H9 (cell line): ENCODE data around the gene CERS1. TPM values are rescaled to one million over a fixed set of nuclear protein-coding genes. Genes with fewer than 3 reads are reported as not detected.

Source experiments
- DNase-seq: peaks from one replicate; pipeline ENCODE4 v3.0.0-alpha.2; 2017
- H2AFZ ChIP-seq: one replicate; pipeline ENCODE4 v1.6.1; 2013; ENCODE audit warnings: mild to moderate bottlenecking, low read length, control low read depth, moderate library complexity
- H2AK5ac ChIP-seq: 2 replicates; pipeline ENCODE4 v1.6.1; 2013; ENCODE audit warnings: low read length, control low read depth, mixed read lengths; ENCODE audit not compliant: insufficient read length
- H2BK120ac ChIP-seq: one replicate; pipeline ENCODE4 v1.6.1; 2013; ENCODE audit warnings: low read depth, mild to moderate bottlenecking, low read length, control low read depth, inconsistent platforms; ENCODE audit not compliant: poor library complexity, severe bottlenecking
- H2BK12ac ChIP-seq: 2 replicates; pipeline ENCODE4 v1.6.1; 2013; ENCODE audit warnings: low read length, control low read depth, mixed read lengths, low read depth; ENCODE audit not compliant: insufficient read length
- H2BK15ac ChIP-seq: 2 replicates; pipeline ENCODE4 v1.6.1; 2013; ENCODE audit warnings: low read depth, low read length, control low read depth
- H2BK20ac ChIP-seq: one replicate; pipeline ENCODE4 v1.6.1; 2013; ENCODE audit warnings: low read depth, mild to moderate bottlenecking, low read length, control low read depth, inconsistent platforms; ENCODE audit not compliant: poor library complexity, severe bottlenecking
- H2BK5ac ChIP-seq: 2 replicates; pipeline ENCODE4 v1.6.1; 2013; ENCODE audit warnings: low read length, control low read depth, mixed read lengths; ENCODE audit not compliant: insufficient read length
- H3K14ac ChIP-seq: 2 replicates; pipeline ENCODE4 v1.6.1; 2013; ENCODE audit warnings: low read length, control low read depth; ENCODE audit not compliant: insufficient read depth
- H3K18ac ChIP-seq: 2 replicates; pipeline ENCODE4 v1.6.1; 2013; ENCODE audit warnings: low read depth, mild to moderate bottlenecking, mixed read lengths, low read length, control low read depth; ENCODE audit not compliant: insufficient read length
- H3K23ac ChIP-seq: 2 replicates; pipeline ENCODE4 v1.6.1; 2013; ENCODE audit warnings: low read length, control low read depth, mixed read lengths, low read depth; ENCODE audit not compliant: insufficient read length
- H3K23me2 ChIP-seq: 2 replicates; pipeline ENCODE4 v1.6.1; 2013; ENCODE audit warnings: low read depth, mild to moderate bottlenecking, mixed read lengths, low read length, control low read depth; ENCODE audit not compliant: insufficient read length, poor library complexity, severe bottlenecking
- H3K27ac ChIP-seq: 2 replicates; pipeline ENCODE4 v1.5.1; 2013; ENCODE audit warnings: low read length, control low read depth, mixed read lengths, low read depth; ENCODE audit not compliant: insufficient read length
- H3K27me3 ChIP-seq: 2 replicates; pipeline ENCODE4 v1.6.1; 2013; ENCODE audit warnings: low read length, control low read depth, inconsistent platforms; ENCODE audit not compliant: insufficient read depth
- H3K4ac ChIP-seq: 2 replicates; pipeline ENCODE4 v1.6.1; 2013; ENCODE audit warnings: low read depth, mild to moderate bottlenecking, control low read depth, inconsistent platforms, low read length, moderate library complexity
- H3K4me1 ChIP-seq: 2 replicates; pipeline ENCODE4 v1.6.1; 2013; ENCODE audit warnings: low read length, control low read depth, inconsistent platforms; ENCODE audit not compliant: insufficient read depth
- H3K4me2 ChIP-seq: 2 replicates; pipeline ENCODE4 v1.6.1; 2013; ENCODE audit warnings: low read length, control low read depth, mixed read lengths; ENCODE audit not compliant: insufficient read length, insufficient read depth
- H3K56ac ChIP-seq: 2 replicates; pipeline ENCODE4 v1.6.1; 2013; ENCODE audit warnings: low read depth, mild to moderate bottlenecking, mixed read lengths, low read length, control low read depth; ENCODE audit not compliant: insufficient read length
- H3K79me1 ChIP-seq: 2 replicates; pipeline ENCODE4 v1.6.1; 2013; ENCODE audit warnings: low read depth, mild to moderate bottlenecking, moderate library complexity, low read length, control low read depth, inconsistent platforms; ENCODE audit not compliant: insufficient read depth, poor library complexity, severe bottlenecking
- H3K79me2 ChIP-seq: 2 replicates; pipeline ENCODE4 v1.6.1; 2013; ENCODE audit warnings: low read length, control low read depth, inconsistent platforms; ENCODE audit not compliant: insufficient read depth
- H3K9ac ChIP-seq: 2 replicates; pipeline ENCODE4 v1.6.1; 2013; ENCODE audit warnings: low read length, control low read depth, mixed read lengths; ENCODE audit not compliant: insufficient read length; ENCODE audit errors: extremely low read depth
- H3K9me3 ChIP-seq: one replicate; pipeline ENCODE4 v1.6.1; 2013; ENCODE audit warnings: low read depth, low read length, inconsistent platforms; ENCODE audit not compliant: control insufficient read depth
- H3T11ph ChIP-seq: one replicate; pipeline ENCODE4 v1.6.1; 2013; ENCODE audit warnings: mild to moderate bottlenecking, low read length, control low read depth, inconsistent platforms
- H4K20me1 ChIP-seq: one replicate; pipeline ENCODE4 v1.6.1; 2013; ENCODE audit not compliant: control insufficient read depth, insufficient read length, insufficient read depth
- H4K5ac ChIP-seq: 2 replicates; pipeline ENCODE4 v1.6.1; 2013; ENCODE audit warnings: low read depth, mild to moderate bottlenecking, mixed read lengths, low read length, control low read depth; ENCODE audit not compliant: insufficient read length
- H4K8ac ChIP-seq: replicated peaks from 2 replicates; pipeline ENCODE4 v1.6.1; 2013; ENCODE audit warnings: low read length, control low read depth, mixed read lengths, low read depth; ENCODE audit not compliant: insufficient read length
- H4K91ac ChIP-seq: 2 replicates; pipeline ENCODE4 v1.6.1; 2013; ENCODE audit warnings: low read depth, mild to moderate bottlenecking, moderate library complexity, mixed read lengths, low read length, control low read depth; ENCODE audit not compliant: insufficient read length
- H3K27ac Mint-ChIP-seq, 3 experiments: 2 replicates in 2 of 3; 3 replicates in 1 of 3; pipeline ENCODE4 v1.8.0; 2020 to 2021; ENCODE audit warnings: mixed read lengths in 3 of 3, mild to moderate bottlenecking in 1 of 3, moderate library complexity in 1 of 3
- H3K27me3 Mint-ChIP-seq: 2 replicates; pipeline ENCODE4 v1.8.0; 2021; ENCODE audit warnings: low read depth, mild to moderate bottlenecking, moderate library complexity, mixed read lengths
- H3K36me3 Mint-ChIP-seq, 3 experiments: 2 replicates in 2 of 3; 3 replicates in 1 of 3; pipeline ENCODE4 v1.8.0; 2020 to 2021; ENCODE audit warnings: low read depth in 3 of 3, mixed read lengths in 3 of 3; ENCODE audit not compliant: insufficient read depth in 1 of 3
- H3K4me1 Mint-ChIP-seq, 2 experiments: 2 replicates each; pipeline ENCODE4 v1.8.0; 2020; ENCODE audit warnings: mixed read lengths in 2 of 2
- H3K4me3 Mint-ChIP-seq, 2 experiments: 2 replicates in 1 of 2; 3 replicates in 1 of 2; pipeline ENCODE4 v1.8.0; 2020 to 2021; ENCODE audit warnings: mild to moderate bottlenecking in 2 of 2, mixed read lengths in 2 of 2, moderate library complexity in 1 of 2
- H3K9me3 Mint-ChIP-seq, 2 experiments: 2 replicates in 1 of 2; 3 replicates in 1 of 2; pipeline ENCODE4 v1.8.0; 2020; ENCODE audit warnings: mild to moderate bottlenecking in 2 of 2, mixed read lengths in 2 of 2, moderate library complexity in 1 of 2
- CTCF ChIP-seq: fragments of 200-600 bp; sonication (generic); conservative IDR thresholded peaks from 3 replicates; pipeline ENCODE4 v1.8.0; 2021; ENCODE audit warnings: antibody characterized with exemption, mild to moderate bottlenecking
- WGBS: extraction: QIAGEN DNeasy Blood & Tissue Kit; methylation state at CpG from one replicate; pipeline ENCODE4 v1.1.7; 2013; ENCODE audit warnings: missing lambda C conversion rate, low lambda C conversion rate, mixed read lengths; ENCODE audit not compliant: insufficient read length; ENCODE audit errors: extremely low coverage; 5-methylcytosine and 5-hydroxymethylcytosine counted together
- total RNA-seq: library from RNA; stranded (reverse); gene quantifications from 2 replicates; pipeline ENCODE4 v1.2.1, GENCODE V29; 2021

CERS1 gene
- total RNA-seq, 1 experiment from 2014 or later, result 19.3 TPM

GRCh38 chr19:18845961-18846360, 50.0 kb downstream of the CERS1 start:
- no peak overlapping the region; a peak in 1 of 7 replicates for H3K27ac Mint-ChIP-seq
- no peak overlapping the region for H4K91ac ChIP-seq
- H3K4me1 Mint-ChIP-seq, result peaks cover 14 to 22% of the 10 kb centered on the region in 2 experiments
- no peak overlapping the region for H3K27ac ChIP-seq
- no peak overlapping the region for H3K4me3 Mint-ChIP-seq
- H3K56ac ChIP-seq, result no peak overlapping the region
- no peak overlapping the region for H2BK20ac ChIP-seq
- TF ChIP-seq CTCF, result no peak
- H3K23me2 ChIP-seq, result no peaks in the 10 kb centered on the region
- H3K14ac ChIP-seq, result no peak overlapping the region
- no peaks in the 10 kb centered on the region for H3K27me3 Mint-ChIP-seq
- no peak overlapping the region for H3K23ac ChIP-seq
- H2BK120ac ChIP-seq, result no peak overlapping the region
- no CpG with 5 or more reads among the region's 12 CpGs for WGBS
- H3K4me1 ChIP-seq, result no peaks in the 10 kb centered on the region
- H2BK15ac ChIP-seq, result no peak overlapping the region
- no peak overlapping the region for H2AFZ ChIP-seq
- no peak for DNase-seq
- H3K79me1 ChIP-seq, result peaks cover 5% of the 10 kb centered on the region
- H3K9ac ChIP-seq, result no peak overlapping the region
- no peaks in the 10 kb centered on the region for H3K27me3 ChIP-seq
- peaks cover 25 to 39% (median 37%) of the 10 kb centered on the region in 3 experiments; a peak in 6 of 7 replicates for H3K36me3 Mint-ChIP-seq
- H3K18ac ChIP-seq, result no peak overlapping the region
- no peak overlapping the region for H2BK12ac ChIP-seq
- H3K4me2 ChIP-seq, result no peak overlapping the region
- no peaks in the 10 kb centered on the region for H3K9me3 ChIP-seq
- no peak overlapping the region for H3K4ac ChIP-seq
- H3T11ph ChIP-seq, result no peak overlapping the region
- no peak overlapping the region for H2AK5ac ChIP-seq
- H4K8ac ChIP-seq, result no peak overlapping the region
- H2BK5ac ChIP-seq, result no peak overlapping the region
- no peaks in the 10 kb centered on the region; a peak in 1 of 5 replicates for H3K9me3 Mint-ChIP-seq
- H3K79me2 ChIP-seq, result peaks cover 14% of the 10 kb centered on the region; the same call in 1 of the 2 replicates
- no peak overlapping the region for H4K5ac ChIP-seq
- H4K20me1 ChIP-seq, result peaks cover 2% of the 10 kb centered on the region
